ENCODE data around the gene SLAMF7. TPM values are rescaled to one million over a fixed set of nuclear protein-coding genes. Genes with fewer than 3 reads are reported as not detected.

SLAMF7 gene
- total RNA-seq, 1 experiment from 2014 or later: not detected

GRCh38 chr1:160779626-160780397, 40.8 kb downstream of the SLAMF7 start:
- Histone ChIP-seq H3K27me3 (replicated peaks; ENCODE audit: control insufficient read depth, insufficient read depth, low read length) (no peaks in the 10 kb centered on the region), H3K4me1 (peaks cover 20% of the 10 kb centered on the region), H3K36me3 (ENCODE audit: control insufficient read depth, insufficient read depth, low read length) (no peaks in the 10 kb centered on the region; the same call in 1 of the 2 replicates), H3K9me3 (no peaks in the 10 kb centered on the region), H3K4me3 (ENCODE audit: low read depth, low read length) (no peak overlapping the region)
- peak; percentile 62 to 64 for DNase-seq
- ChIA-PET POLR2A (no interaction called here), CTCF (interaction anchor here (1.6 kb wide), 1 partner anchor 14 kb away, joined by 4 read pairs; no protein-coding TSS in a partner anchor)
- no peaks in the 10 kb centered on the region for H3K36me3 Mint-ChIP-seq (ENCODE audit: insufficient read depth, unreplicated experiment)
- no peak overlapping the region for H3K4me3 Mint-ChIP-seq (ENCODE audit: unreplicated experiment)
- intact Hi-C loops (cut with micrococcal nuclease; ENCODE audit: unreplicated experiment): loop anchor here (2.0 kb wide), 1 partner anchor 53 kb away; no protein-coding TSS in a partner anchor
- peaks cover 14% of the 10 kb centered on the region for H3K4me1 Mint-ChIP-seq (ENCODE audit: low read depth, unreplicated experiment)
- H3K27me3 Mint-ChIP-seq (ENCODE audit: insufficient read depth, unreplicated experiment): no peaks in the 10 kb centered on the region
- no peak overlapping the region for H3K27ac Mint-ChIP-seq (ENCODE audit: unreplicated experiment)
- peak; percentile 32 to 49 for TF ChIP-seq CTCF (IDR thresholded peaks at IDR 0.05; ENCODE audit: insufficient read depth in 1 of 2, low read depth in 1 of 2, low read length in 1 of 2, severe bottlenecking in 1 of 2, unreplicated experiment in 1 of 2)
- H3K9me3 Mint-ChIP-seq (ENCODE audit: unreplicated experiment): no peaks in the 10 kb centered on the region
- no TSS peak for BruUV-seq (replicated peaks)

- Mint-ChIP-seq H3K4me1 (ENCODE audit: low read depth, unreplicated experiment) (peaks cover 14% of the 10 kb centered on the region), H3K9me3 (ENCODE audit: unreplicated experiment) (no peaks in the 10 kb centered on the region), H3K36me3 (ENCODE audit: insufficient read depth, unreplicated experiment) (no peaks in the 10 kb centered on the region), H3K27ac (ENCODE audit: unreplicated experiment) (no peak overlapping the region), H3K27me3 (ENCODE audit: insufficient read depth, unreplicated experiment) (no peaks in the 10 kb centered on the region), H3K4me3 (ENCODE audit: unreplicated experiment) (no peak overlapping the region)
- H3K4me1 ChIP-seq: peaks cover 20% of the 10 kb centered on the region
- CTCF ChIA-PET: interaction anchor here (1.6 kb wide), 1 partner anchor 14 kb away, joined by 4 read pairs; no protein-coding TSS in a partner anchor
- no peak overlapping the region for H3K4me3 ChIP-seq (ENCODE audit: low read depth, low read length)
- no peak for DNase-seq
- TF ChIP-seq CTCF (IDR thresholded peaks at IDR 0.05; ENCODE audit: insufficient read depth in 1 of 2, low read depth in 1 of 2, low read length in 1 of 2, severe bottlenecking in 1 of 2, unreplicated experiment in 1 of 2): no peak
- no TSS peak for BruUV-seq (replicated peaks)
- H3K9me3 ChIP-seq: no peaks in the 10 kb centered on the region
- intact Hi-C loops (cut with micrococcal nuclease; ENCODE audit: unreplicated experiment): loop anchor here (2.0 kb wide), 1 partner anchor 54 kb away; no protein-coding TSS in a partner anchor
- H3K27me3 ChIP-seq (replicated peaks; ENCODE audit: control insufficient read depth, insufficient read depth, low read length): no peaks in the 10 kb centered on the region
- POLR2A ChIA-PET: no interaction called here
- no peaks in the 10 kb centered on the region; the same call in 1 of the 2 replicates for H3K36me3 ChIP-seq (ENCODE audit: control insufficient read depth, insufficient read depth, low read length)
Measured at GRCh38 chr1:160780398-160780755, 41.3 kb downstream of the SLAMF7 start.

GRCh38 chr1:160781186-160781766, 42.2 kb downstream of the SLAMF7 start:
- TF ChIP-seq CTCF (IDR thresholded peaks at IDR 0.05; ENCODE audit: insufficient read depth in 1 of 2, low read depth in 1 of 2, low read length in 1 of 2, severe bottlenecking in 1 of 2, unreplicated experiment in 1 of 2): no peak
- Mint-ChIP-seq H3K27me3 (ENCODE audit: insufficient read depth, unreplicated experiment) (no peaks in the 10 kb centered on the region), H3K4me1 (ENCODE audit: low read depth, unreplicated experiment) (peaks cover 14% of the 10 kb centered on the region), H3K9me3 (ENCODE audit: unreplicated experiment) (no peaks in the 10 kb centered on the region), H3K36me3 (ENCODE audit: insufficient read depth, unreplicated experiment) (no peaks in the 10 kb centered on the region), H3K4me3 (ENCODE audit: unreplicated experiment) (peak overlapping the region; percentile 19), H3K27ac (ENCODE audit: unreplicated experiment) (peak overlapping the region; percentile 53)
- Histone ChIP-seq H3K9me3 (no peaks in the 10 kb centered on the region), H3K36me3 (ENCODE audit: control insufficient read depth, insufficient read depth, low read length) (no peaks in the 10 kb centered on the region; the same call in 1 of the 2 replicates), H3K4me3 (ENCODE audit: low read depth, low read length) (no peak overlapping the region), H3K27me3 (replicated peaks; ENCODE audit: control insufficient read depth, insufficient read depth, low read length) (no peaks in the 10 kb centered on the region), H3K4me1 (peaks cover 20% of the 10 kb centered on the region)
- peak; percentile 42 to 74 for DNase-seq
- ChIA-PET POLR2A (no interaction called here), CTCF (interaction anchor here (0.7 to 1.6 kb wide), 4 partner anchors 13 to 170 kb away, joined by 3 to 4 read pairs (median 3); no protein-coding TSS in a partner anchor)
- intact Hi-C loops (cut with micrococcal nuclease; ENCODE audit: unreplicated experiment): loop anchor here (2.0 kb wide), 1 partner anchor 54 kb away; no protein-coding TSS in a partner anchor
- BruUV-seq (replicated peaks): no TSS peak

All from Caco-2 (cell line).